Neuronal stem cell (in vitro differentiated cells): Measurements from ENCODE around the gene GABRG3.

ENCODE experiments used
- DNase-seq: peaks from one replicate; pipeline ENCODE4 v3.0.0-alpha.2; 2013; ENCODE audit warnings: low spot score
- H2AFZ ChIP-seq: one replicate; pipeline ENCODE4 v1.6.1; 2013; ENCODE audit warnings: mild to moderate bottlenecking, low read length, inconsistent platforms
- H2AK5ac ChIP-seq: 2 replicates; pipeline ENCODE4 v1.6.1; 2013; ENCODE audit warnings: low read depth, mild to moderate bottlenecking, inconsistent platforms, low read length, moderate library complexity, mixed read lengths
- H2BK120ac ChIP-seq: 2 replicates; pipeline ENCODE4 v1.6.1; 2013; ENCODE audit warnings: low read depth, mild to moderate bottlenecking, inconsistent platforms, low read length, moderate library complexity, mixed read lengths
- H2BK12ac ChIP-seq: one replicate; pipeline ENCODE4 v1.6.1; 2013; ENCODE audit warnings: low read length, inconsistent platforms
- H2BK15ac ChIP-seq: 2 replicates; pipeline ENCODE4 v1.6.1; 2013; ENCODE audit warnings: mild to moderate bottlenecking, low read length, inconsistent platforms, mixed read lengths
- H2BK5ac ChIP-seq: one replicate; pipeline ENCODE4 v1.6.1; 2013; ENCODE audit warnings: inconsistent platforms, mild to moderate bottlenecking, low read length, moderate library complexity
- H3K14ac ChIP-seq: one replicate; pipeline ENCODE4 v1.6.1; 2013; ENCODE audit warnings: low read length, inconsistent platforms
- H3K18ac ChIP-seq: 2 replicates; pipeline ENCODE4 v1.6.1; 2013; ENCODE audit warnings: low read length, inconsistent platforms
- H3K23ac ChIP-seq: 2 replicates; pipeline ENCODE4 v1.6.1; 2013; ENCODE audit warnings: low read depth, mild to moderate bottlenecking, mixed read lengths, low read length, inconsistent platforms; ENCODE audit not compliant: poor library complexity
- H3K27ac ChIP-seq: replicated peaks from 3 replicates; pipeline ENCODE4 v1.5.1; 2013; ENCODE audit warnings: low read length, inconsistent platforms
- H3K27me3 ChIP-seq, 3 experiments: 2 replicates each; pipeline ENCODE4 v1.6.1; 2013; ENCODE audit warnings: low read length in 3 of 3, mild to moderate bottlenecking in 2 of 3, inconsistent platforms in 1 of 3, low read depth in 1 of 3, mixed read lengths in 1 of 3, moderate library complexity in 1 of 3; ENCODE audit not compliant: control insufficient read depth in 3 of 3, insufficient read depth in 3 of 3
- H3K36me3 ChIP-seq, 2 donors: replicated peaks in 1 of 2; 2 replicates each; pipeline ENCODE4 v1.6.1; 2013; ENCODE audit warnings: low read length in 2 of 2; ENCODE audit not compliant: control insufficient read depth in 2 of 2, insufficient read depth in 2 of 2
- H3K4ac ChIP-seq: 2 replicates; pipeline ENCODE4 v1.6.1; 2013; ENCODE audit warnings: inconsistent platforms, mild to moderate bottlenecking, low read length, moderate library complexity
- H3K4me1 ChIP-seq, 2 donors: 1 replicate in 1 of 2; 2 replicates in 1 of 2; pipeline ENCODE4 v1.6.1; 2013; ENCODE audit warnings: low read length in 2 of 2, low read depth in 1 of 2; ENCODE audit not compliant: control insufficient read depth in 2 of 2, insufficient read depth in 1 of 2
- H3K4me2 ChIP-seq: one replicate; pipeline ENCODE4 v1.6.1; 2013; ENCODE audit warnings: mild to moderate bottlenecking, low read length, inconsistent platforms; ENCODE audit not compliant: insufficient read depth, poor library complexity, severe bottlenecking
- H3K4me3 ChIP-seq, 2 donors: 2 replicates each; pipeline ENCODE4 v1.5.1; 2013; ENCODE audit warnings: low read length in 2 of 2, mild to moderate bottlenecking in 2 of 2, inconsistent platforms in 1 of 2, moderate library complexity in 1 of 2
- H3K79me1 ChIP-seq: one replicate; pipeline ENCODE4 v1.6.1; 2013; ENCODE audit warnings: low read depth, mild to moderate bottlenecking, inconsistent platforms, low read length, moderate library complexity
- H3K9ac ChIP-seq: one replicate; pipeline ENCODE4 v1.6.1; 2013; ENCODE audit warnings: mild to moderate bottlenecking, low read depth, low read length, inconsistent platforms; ENCODE audit not compliant: poor library complexity
- H3K9me3 ChIP-seq, 2 donors: replicated peaks in 1 of 2; 2 replicates each; pipeline versions ENCODE3 to v1.6.1; 2013; ENCODE audit warnings: low read length in 2 of 2, mild to moderate bottlenecking in 2 of 2, inconsistent platforms in 1 of 2, low read depth in 1 of 2, mixed read lengths in 1 of 2, moderate library complexity in 1 of 2; ENCODE audit not compliant: control insufficient read depth in 2 of 2, insufficient read depth in 1 of 2
- H4K8ac ChIP-seq: one replicate; pipeline ENCODE4 v1.6.1; 2013; ENCODE audit warnings: low read depth, mild to moderate bottlenecking, inconsistent platforms, low read length, moderate library complexity
- H4K91ac ChIP-seq: one replicate; pipeline ENCODE4 v1.6.1; 2013; ENCODE audit warnings: low read length, low read depth, mild to moderate bottlenecking, inconsistent platforms; ENCODE audit not compliant: poor library complexity
- WGBS, 2 donors: extraction: QIAGEN DNeasy Blood & Tissue Kit; methylation state at CpG; one replicate each; pipeline ENCODE4 v1.1.7; 2013; ENCODE audit warnings: missing lambda C conversion rate in 2 of 2, mixed read lengths in 1 of 2; ENCODE audit not compliant: insufficient read length in 2 of 2, insufficient replicate concordance in 1 of 2; ENCODE audit errors: extremely low coverage in 2 of 2; 5-methylcytosine and 5-hydroxymethylcytosine counted together

GABRG3 gene

DNA sequence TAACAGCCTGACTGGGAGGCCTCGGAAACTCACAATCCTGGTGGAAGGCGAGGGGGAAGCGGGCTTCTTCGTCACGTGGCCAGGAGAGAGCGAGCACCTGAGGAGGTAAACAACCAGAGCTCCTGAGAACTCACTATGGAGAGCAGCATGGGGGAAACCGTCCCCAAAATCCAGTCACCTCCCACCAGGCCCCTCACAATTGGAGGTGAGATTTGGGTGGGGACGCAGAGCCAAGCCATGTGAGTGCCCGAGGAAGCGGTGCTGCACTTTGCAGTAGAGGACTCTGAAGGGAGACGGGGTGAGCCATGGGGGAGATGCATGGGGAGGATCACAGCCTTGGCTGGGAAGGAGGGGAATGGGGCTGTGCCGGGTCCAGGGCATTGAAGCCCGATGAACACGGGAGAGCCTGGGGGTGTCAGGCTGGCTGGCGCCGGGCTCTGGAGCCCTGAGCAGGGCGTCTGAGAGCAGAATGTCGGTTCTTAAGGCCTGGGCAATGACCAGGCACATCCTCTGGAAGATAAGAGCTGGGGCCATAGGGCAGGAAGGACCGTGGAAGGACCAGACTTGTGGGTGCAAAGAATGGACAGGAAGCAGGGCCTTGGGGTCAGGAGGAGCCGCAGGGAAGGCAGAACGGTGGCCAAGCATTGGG lies 117.7 kb downstream of the GABRG3 start:
- Histone ChIP-seq H2AK5ac (no peak overlapping the region), H2BK12ac (no peak overlapping the region), H3K79me1 (peaks cover 4% of the 10 kb centered on the region), H3K23ac (peak overlapping the region; percentile 9), H3K4me1 (peaks cover 0 to 14% of the 10 kb centered on the region in 2 donors), H3K27ac (no peak overlapping the region), H2BK5ac (no peak overlapping the region), H3K27me3 (peaks cover 0 to 4% (median 0%) of the 10 kb centered on the region in 3 experiments), H3K9me3 (peaks cover 0 to 3% of the 10 kb centered on the region in 2 donors), H3K14ac (no peak overlapping the region), H3K36me3 (peaks cover 0 to 4% of the 10 kb centered on the region in 2 donors), H2BK120ac (no peak overlapping the region), H4K8ac (no peak overlapping the region), H3K4me2 (no peak overlapping the region), H3K4ac (no peak overlapping the region), H3K4me3 (no peak overlapping the region), H4K91ac (no peak overlapping the region), H2BK15ac (no peak overlapping the region), H3K18ac (no peak overlapping the region), H3K9ac (peak overlapping the region; percentile 52), H2AFZ (no peak overlapping the region)
- no peak for DNase-seq
- no CpG with 5 or more reads among the region's 21 CpGs for WGBS, 2 donors

GRCh38 chr15:27089233-27089586 lies 118.2 kb downstream of the GABRG3 start:
- H2BK12ac ChIP-seq, result no peak overlapping the region

DNA sequence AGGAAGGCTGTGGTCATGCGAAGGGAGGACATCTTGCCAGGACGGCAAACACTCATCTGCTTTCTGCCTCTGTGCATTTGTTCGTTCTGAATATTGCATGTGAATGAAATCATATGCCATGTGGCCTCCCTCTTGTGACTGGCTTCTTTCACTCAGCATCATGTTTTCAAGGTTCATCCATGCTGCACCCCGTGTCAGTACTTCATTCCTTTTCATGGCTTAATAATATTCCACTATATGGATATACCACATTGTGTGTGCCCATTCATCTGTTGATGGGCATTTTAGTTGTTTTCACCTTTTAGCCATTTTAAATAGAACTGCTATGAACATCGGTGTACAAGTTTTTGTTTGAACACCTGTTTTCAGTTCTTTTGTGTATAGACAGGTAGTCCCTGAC lies 118.7 kb downstream of the GABRG3 start:
- H3K9me3 ChIP-seq, result peaks cover 0 to 3% of the 10 kb centered on the region in 2 donors
- H4K8ac ChIP-seq, result no peak overlapping the region
- H4K91ac ChIP-seq, result no peak overlapping the region
- no peak overlapping the region for H3K23ac ChIP-seq
- no peak overlapping the region for H2AFZ ChIP-seq
- H2BK15ac ChIP-seq, result no peak overlapping the region
- no peak overlapping the region for H2AK5ac ChIP-seq
- H3K36me3 ChIP-seq, result peaks cover 0 to 4% of the 10 kb centered on the region in 2 donors
- peaks cover 0 to 4% (median 0%) of the 10 kb centered on the region in 3 experiments for H3K27me3 ChIP-seq
- H2BK12ac ChIP-seq, result no peak overlapping the region
- no peak for DNase-seq
- H3K27ac ChIP-seq, result no peak overlapping the region
- H2BK5ac ChIP-seq, result no peak overlapping the region
- H3K18ac ChIP-seq, result no peak overlapping the region
- no peak overlapping the region for H3K4ac ChIP-seq
- no peak overlapping the region for H3K4me3 ChIP-seq
- H3K4me1 ChIP-seq, result peaks cover 0 to 13% of the 10 kb centered on the region in 2 donors
- no peak overlapping the region for H3K4me2 ChIP-seq
- WGBS, 2 donors, result no CpG with 5 or more reads among the region's 5 CpGs
- peaks cover 4% of the 10 kb centered on the region for H3K79me1 ChIP-seq
- H3K9ac ChIP-seq, result no peak overlapping the region
- H2BK120ac ChIP-seq, result no peak overlapping the region
- no peak overlapping the region for H3K14ac ChIP-seq

More at GRCh38 chr15:27089233-27089586, 118.2 kb downstream of the GABRG3 start:
- Histone ChIP-seq H3K4me1 (peaks cover 0 to 13% of the 10 kb centered on the region in 2 donors), H3K4me3 (no peak overlapping the region), H2BK15ac (no peak overlapping the region), H4K8ac (no peak overlapping the region), H2BK5ac (no peak overlapping the region), H3K23ac (no peak overlapping the region), H4K91ac (no peak overlapping the region), H3K18ac (no peak overlapping the region), H2AK5ac (no peak overlapping the region), H2BK120ac (no peak overlapping the region), H3K36me3 (peaks cover 0 to 4% of the 10 kb centered on the region in 2 donors), H3K14ac (no peak overlapping the region), H3K27me3 (peaks cover 0 to 4% (median 0%) of the 10 kb centered on the region in 3 experiments), H3K4me2 (no peak overlapping the region), H3K9ac (peak overlapping the region; percentile 52), H3K27ac (no peak overlapping the region), H2AFZ (no peak overlapping the region), H3K79me1 (peaks cover 4% of the 10 kb centered on the region), H3K4ac (no peak overlapping the region), H3K9me3 (peaks cover 0 to 3% of the 10 kb centered on the region in 2 donors)
- WGBS, 2 donors, result no CpG with 5 or more reads among the region's 8 CpGs
- no peak for DNase-seq

- no CpG with 5 or more reads among the region's 9 CpGs for WGBS, 2 donors
- H3K4me3 ChIP-seq, result no peak overlapping the region
- no peak overlapping the region for H2AK5ac ChIP-seq
- peaks cover 0 to 4% of the 10 kb centered on the region in 2 donors for H3K36me3 ChIP-seq
- H3K14ac ChIP-seq, result no peak overlapping the region
- no peak overlapping the region for H2BK120ac ChIP-seq
- no peak overlapping the region for H3K23ac ChIP-seq
- no peak overlapping the region for H4K91ac ChIP-seq
- H3K4me2 ChIP-seq, result no peak overlapping the region
- peaks cover 0 to 4% (median 0%) of the 10 kb centered on the region in 3 experiments for H3K27me3 ChIP-seq
- H3K18ac ChIP-seq, result no peak overlapping the region
- H3K4me1 ChIP-seq, result peaks cover 0 to 11% of the 10 kb centered on the region in 2 donors
- no peak overlapping the region for H2BK5ac ChIP-seq
- H3K4ac ChIP-seq, result no peak overlapping the region
- H2BK12ac ChIP-seq, result no peak overlapping the region
- H3K9ac ChIP-seq, result no peak overlapping the region
- no peak for DNase-seq
- H2BK15ac ChIP-seq, result no peak overlapping the region
- H4K8ac ChIP-seq, result no peak overlapping the region
- peaks cover 0 to 3% of the 10 kb centered on the region in 2 donors for H3K9me3 ChIP-seq
- H3K27ac ChIP-seq, result no peak overlapping the region
- H2AFZ ChIP-seq, result no peak overlapping the region
- H3K79me1 ChIP-seq, result peaks cover 4% of the 10 kb centered on the region
Observed at GRCh38 chr15:27091270-27091940, 120.4 kb downstream of the GABRG3 start.
